Activated T-helper 17 cell treated with anti-CD3 and anti-CD28 coated beads, Interleukin-2, amount 50 U/mL, for 72 hours (primary cell): Measurements from ENCODE around the gene C19orf85. TPM values are rescaled to one million over a fixed set of nuclear protein-coding genes. Genes with fewer than 3 reads are reported as not detected.
"Not testable (repeated sequence)": the region's sequence is repeated elsewhere in the genome, so short reads cannot be mapped to it uniquely, and the experiment has no call there.

ENCODE experiments used
- ATAC-seq: fragments of 150-1000 bp; cut with Tn5 transposase; replicated peaks from 2 replicates; pipeline ENCODE4 v1.10.0; 2021; ENCODE audit warnings: mild to moderate bottlenecking, moderate library complexity
- H3K27ac Mint-ChIP-seq: one replicate; pipeline ENCODE4 v1.8.0; 2022; ENCODE audit warnings: mixed read lengths
- H3K27me3 Mint-ChIP-seq: one replicate; pipeline ENCODE4 v1.8.0; 2022; ENCODE audit warnings: mixed read lengths
- H3K36me3 Mint-ChIP-seq: one replicate; pipeline ENCODE4 v1.8.0; 2022; ENCODE audit warnings: low read depth, mild to moderate bottlenecking, mixed read lengths
- H3K4me1 Mint-ChIP-seq: one replicate; pipeline ENCODE4 v1.8.0; 2022; ENCODE audit warnings: mixed read lengths
- H3K4me3 Mint-ChIP-seq: one replicate; pipeline ENCODE4 v1.8.0; 2022; ENCODE audit warnings: mild to moderate bottlenecking, mixed read lengths
- H3K9me3 Mint-ChIP-seq: one replicate; pipeline ENCODE4 v1.8.0; 2022; ENCODE audit warnings: mixed read lengths
- total RNA-seq, 2 donors: library from RNA; stranded (reverse); gene quantifications; one replicate each; pipeline ENCODE4 v1.2.3, GENCODE V29; 2022

Gene C19orf85
- not detected for total RNA-seq

DNA sequence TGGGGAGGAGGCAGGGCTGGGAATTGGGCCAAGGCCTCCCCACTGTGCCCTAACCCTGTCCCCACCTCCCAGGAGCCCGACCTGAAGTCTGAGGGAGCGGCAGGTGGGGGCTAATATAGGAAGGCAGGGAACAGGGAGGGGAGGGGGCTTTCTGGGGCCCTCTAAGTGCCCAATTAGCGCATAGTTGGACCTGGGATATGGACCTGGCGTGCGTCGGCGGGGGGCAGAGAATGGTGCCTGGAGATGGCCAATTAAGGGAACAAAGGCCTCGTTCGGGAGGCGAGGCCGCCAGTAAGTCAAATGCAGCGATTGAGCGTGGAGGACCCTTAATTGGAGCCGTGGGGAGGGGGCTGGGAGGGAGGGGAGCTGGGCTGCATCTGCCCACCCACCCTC lies at the start of gene C19orf85:
Gene C19orf85, minus strand, starts transcription at position 90 of the 393 bp plus-strand sequence. CDS start 197 bp downstream, outside the sequence.
- no peaks in the 10 kb centered on the region for H3K27me3 Mint-ChIP-seq
- H3K9me3 Mint-ChIP-seq, result no peaks in the 10 kb centered on the region
- ATAC-seq, result no peak
- no peak within 1 kb of the TSS for H3K4me3 Mint-ChIP-seq
- peaks cover 10% of the 10 kb centered on the region for H3K4me1 Mint-ChIP-seq
- no peaks in the 10 kb centered on the region for H3K36me3 Mint-ChIP-seq
- H3K27ac Mint-ChIP-seq, result no peak within 1 kb of the TSS

- ATAC-seq, result no peak
- Mint-ChIP-seq H3K9me3 (no peaks in the 10 kb centered on the region), H3K4me3 (no peak overlapping the region), H3K27me3 (peaks cover 20% of the 10 kb centered on the region), H3K4me1 (peaks cover 6% of the 10 kb centered on the region), H3K27ac (no peak overlapping the region), H3K36me3 (peaks cover 4% of the 10 kb centered on the region)
These were observed 43.6 kb upstream of the C19orf85 start for GRCh38 chr19:55508120-55508519.

DNA sequence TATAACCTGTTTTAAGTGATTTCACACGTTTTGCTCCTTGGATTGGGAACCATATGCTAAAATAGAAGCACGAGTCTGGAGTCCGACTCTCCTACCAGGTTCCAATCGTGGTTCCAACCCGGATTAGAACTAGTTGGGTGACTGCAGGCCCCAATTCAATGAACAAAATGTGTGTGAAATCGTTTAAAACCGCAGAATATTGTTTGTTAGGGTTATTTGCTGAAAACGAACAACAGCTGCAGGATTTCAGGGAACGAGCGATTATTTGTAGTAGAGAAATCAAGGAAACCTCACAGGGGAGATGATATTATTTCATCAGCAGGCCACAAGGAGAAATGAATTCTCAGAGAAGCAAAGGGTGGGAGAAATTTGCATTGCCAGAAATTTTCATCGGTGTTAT lies 40.4 kb upstream of the C19orf85 start:
- ATAC-seq, result no peak
- peaks cover 11% of the 10 kb centered on the region for H3K27me3 Mint-ChIP-seq
- no peak overlapping the region for H3K4me3 Mint-ChIP-seq
- peaks cover 4% of the 10 kb centered on the region for H3K36me3 Mint-ChIP-seq
- H3K9me3 Mint-ChIP-seq, result no peaks in the 10 kb centered on the region
- no peak overlapping the region for H3K27ac Mint-ChIP-seq
- peaks cover 15% of the 10 kb centered on the region for H3K4me1 Mint-ChIP-seq

DNA sequence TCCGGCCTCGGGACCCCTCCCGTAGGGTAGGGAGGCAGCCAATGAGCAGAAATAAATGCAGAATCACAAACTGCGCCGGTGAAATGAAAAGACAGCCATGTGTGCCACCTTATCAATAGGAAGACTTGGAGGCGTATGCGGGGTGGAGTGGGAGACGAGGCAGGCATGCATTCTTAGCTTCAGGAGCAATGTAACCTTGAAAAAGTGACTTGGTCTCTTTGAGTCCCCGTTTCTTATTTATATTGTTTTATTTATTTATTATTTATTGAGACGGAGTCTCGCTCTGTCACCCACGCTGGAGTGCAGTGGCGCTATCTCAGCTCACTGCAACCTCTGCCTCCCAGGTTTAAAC lies 39.7 kb upstream of the C19orf85 start:
- ATAC-seq, result no peak
- Mint-ChIP-seq H3K4me3 (peak overlapping the region; percentile 76), H3K27ac (peak overlapping the region; percentile 73), H3K9me3 (no peaks in the 10 kb centered on the region), H3K36me3 (peaks cover 4% of the 10 kb centered on the region), H3K4me1 (peaks cover 15% of the 10 kb centered on the region), H3K27me3 (peaks cover 10% of the 10 kb centered on the region)

DNA sequence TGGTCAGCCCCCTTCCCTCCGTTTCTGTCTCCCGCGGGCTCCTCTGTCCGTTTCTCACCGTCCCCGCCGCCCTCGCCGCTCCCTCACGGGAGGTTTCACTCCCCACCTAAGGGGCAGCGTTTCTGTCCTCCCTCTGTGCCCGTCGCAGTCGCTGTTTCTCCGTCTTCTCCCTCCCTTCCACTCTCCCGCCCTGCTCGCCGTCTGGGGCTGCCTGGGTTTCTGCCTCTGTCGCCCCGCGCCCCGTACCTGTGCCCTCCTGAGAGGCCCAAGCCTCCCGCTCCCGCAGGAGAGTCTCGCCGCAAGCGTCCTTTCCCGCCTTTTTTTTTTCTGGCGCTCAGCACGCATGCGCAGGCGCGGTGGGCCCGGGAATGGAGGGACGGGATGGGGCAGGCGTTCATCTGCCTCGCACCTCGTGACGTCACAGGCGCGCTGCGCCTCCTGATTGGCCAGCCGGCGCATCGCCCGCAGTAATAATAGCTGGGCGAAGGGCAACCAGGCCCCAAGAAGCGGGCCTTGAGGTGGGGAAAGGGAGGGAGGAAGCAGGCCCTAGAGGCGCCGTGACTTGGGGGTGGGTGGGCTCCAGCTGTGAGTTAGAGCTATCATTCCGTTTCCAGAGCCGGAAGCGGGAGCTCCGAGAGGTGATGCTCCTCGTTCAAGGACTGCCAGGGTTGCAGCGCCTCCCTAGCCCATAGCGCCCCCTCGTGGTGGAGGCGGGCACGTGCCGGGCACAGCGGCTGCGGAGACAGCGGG lies 39.1 kb upstream of the C19orf85 start:
- peaks cover 4% of the 10 kb centered on the region for H3K36me3 Mint-ChIP-seq
- peak overlapping the region; percentile 76 for H3K4me3 Mint-ChIP-seq
- H3K4me1 Mint-ChIP-seq, result peaks cover 15% of the 10 kb centered on the region
- ATAC-seq, result peak; percentile 96
- H3K27me3 Mint-ChIP-seq, result peaks cover 6% of the 10 kb centered on the region
- H3K27ac Mint-ChIP-seq, result peak overlapping the region; percentile 73
- no peaks in the 10 kb centered on the region for H3K9me3 Mint-ChIP-seq

GRCh38 chr19:55503157-55503501 lies 38.6 kb upstream of the C19orf85 start:
- H3K36me3 Mint-ChIP-seq, result peaks cover 4% of the 10 kb centered on the region
- no peak for ATAC-seq
- H3K27ac Mint-ChIP-seq, result peak overlapping the region; percentile 73
- peaks cover 15% of the 10 kb centered on the region for H3K4me1 Mint-ChIP-seq
- H3K9me3 Mint-ChIP-seq, result no peaks in the 10 kb centered on the region
- H3K27me3 Mint-ChIP-seq, result peaks cover 6% of the 10 kb centered on the region
- H3K4me3 Mint-ChIP-seq, result peak overlapping the region; percentile 76

DNA sequence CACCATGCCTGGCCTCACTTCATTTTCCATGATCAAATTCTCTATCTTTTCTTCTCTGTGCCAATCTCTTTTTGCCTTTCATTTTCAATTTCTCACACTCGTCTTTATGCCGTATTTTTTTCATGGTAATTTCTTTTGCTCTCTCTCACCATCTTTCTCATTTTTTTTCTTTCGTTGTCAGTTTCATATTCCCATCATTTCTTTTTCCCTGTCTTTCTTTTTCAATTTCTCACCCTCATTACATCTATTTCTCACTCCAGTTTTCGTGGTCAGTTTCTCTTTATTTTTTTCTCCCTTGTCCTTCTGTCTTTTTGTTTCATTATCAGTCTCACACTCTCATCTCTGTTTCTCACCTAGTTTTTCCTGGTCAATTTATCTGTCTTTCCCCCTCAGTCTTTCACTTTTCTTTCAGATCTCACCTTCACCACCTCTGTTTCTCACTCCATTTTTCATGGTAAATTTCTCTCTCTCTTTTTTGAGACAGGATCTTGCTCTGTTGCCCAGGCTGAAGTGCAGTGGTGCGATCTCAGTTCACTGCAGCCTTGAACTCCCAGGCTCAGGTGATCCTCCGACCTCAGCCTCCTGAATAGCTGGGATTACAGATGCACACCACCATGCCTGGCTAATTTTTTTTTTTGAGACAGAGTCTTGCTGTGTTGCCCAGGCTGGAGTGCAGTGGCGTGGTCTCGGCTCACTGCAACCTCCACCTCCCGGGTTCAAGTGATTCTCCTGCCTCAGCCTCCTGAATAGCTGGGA lies 37.8 kb upstream of the C19orf85 start:
- Mint-ChIP-seq H3K4me3 (no peak overlapping the region), H3K9me3 (no peaks in the 10 kb centered on the region), H3K36me3 (peaks cover 4% of the 10 kb centered on the region), H3K27ac (peak overlapping the region; percentile 9), H3K27me3 (no peaks in the 10 kb centered on the region), H3K4me1 (peaks cover 15% of the 10 kb centered on the region)
- no peak for ATAC-seq

DNA sequence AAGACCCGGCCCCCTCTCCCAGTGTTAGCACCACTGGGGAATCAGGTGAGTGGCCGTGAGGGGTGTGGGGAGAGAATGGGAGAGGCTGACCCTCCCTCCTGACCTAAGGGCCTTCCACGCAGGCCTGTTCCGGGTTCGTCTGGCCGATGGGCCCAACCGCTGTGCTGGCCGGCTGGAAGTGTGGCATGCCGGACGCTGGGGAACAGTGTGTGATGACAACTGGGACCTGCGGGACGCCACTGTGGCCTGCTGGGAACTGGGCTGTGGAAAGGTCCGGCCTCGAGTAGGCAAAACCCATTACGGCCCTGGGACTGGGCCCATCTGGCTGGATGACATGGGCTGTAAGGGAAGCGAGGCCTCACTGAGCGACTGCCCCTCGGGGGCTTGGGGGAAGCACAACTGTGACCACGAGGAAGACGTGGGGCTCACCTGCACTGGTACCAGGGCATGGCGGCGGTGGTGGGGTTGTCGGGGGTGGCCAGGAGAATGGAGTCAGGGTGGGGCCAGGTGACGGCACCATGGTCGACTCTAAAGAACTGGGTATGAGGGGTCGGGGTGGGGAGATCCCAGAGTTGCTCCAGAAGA lies 35.9 kb upstream of the C19orf85 start:
- H3K4me1 Mint-ChIP-seq, result peaks cover 15% of the 10 kb centered on the region
- peaks cover 4% of the 10 kb centered on the region for H3K36me3 Mint-ChIP-seq
- H3K27me3 Mint-ChIP-seq, result no peaks in the 10 kb centered on the region
- H3K4me3 Mint-ChIP-seq, result no peak overlapping the region
- ATAC-seq, result no peak
- H3K9me3 Mint-ChIP-seq, result no peaks in the 10 kb centered on the region
- no peak overlapping the region for H3K27ac Mint-ChIP-seq

- H3K27ac Mint-ChIP-seq, result peak overlapping the region; percentile 70
- H3K27me3 Mint-ChIP-seq, result no peaks in the 10 kb centered on the region
- H3K4me1 Mint-ChIP-seq, result peaks cover 11% of the 10 kb centered on the region
- H3K4me3 Mint-ChIP-seq, result no peak overlapping the region
- no peaks in the 10 kb centered on the region for H3K36me3 Mint-ChIP-seq
- H3K9me3 Mint-ChIP-seq, result no peaks in the 10 kb centered on the region
- no peak for ATAC-seq
These were observed 33.8 kb upstream of the C19orf85 start for GRCh38 chr19:55498246-55498840.

- Mint-ChIP-seq H3K36me3 (no peaks in the 10 kb centered on the region), H3K4me1 (peaks cover 7% of the 10 kb centered on the region), H3K9me3 (no peaks in the 10 kb centered on the region), H3K27me3 (no peaks in the 10 kb centered on the region), H3K27ac (no peak overlapping the region), H3K4me3 (no peak overlapping the region)
- ATAC-seq, result no peak
These were observed 33.2 kb upstream of the C19orf85 start for GRCh38 chr19:55497763-55498162.

DNA sequence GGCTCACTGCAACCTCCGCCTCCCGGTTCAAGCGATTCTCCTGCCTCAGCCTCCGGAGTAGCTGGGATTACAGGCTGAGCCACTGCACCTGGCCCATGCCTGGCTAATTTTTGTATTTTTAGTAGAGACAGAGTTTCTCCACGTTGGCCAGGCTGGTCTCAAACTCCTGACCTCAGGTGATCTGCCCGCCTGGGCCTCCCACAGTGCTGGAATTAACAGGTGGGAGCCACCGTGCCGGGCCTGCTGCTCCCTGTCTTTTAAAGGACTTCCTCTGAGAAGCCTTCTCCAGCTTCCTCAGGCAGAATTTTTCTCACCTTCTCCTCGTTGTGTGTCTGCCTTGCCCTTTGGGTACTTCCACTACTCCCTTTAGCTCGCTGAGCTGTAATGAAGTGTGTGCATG lies 32.3 kb upstream of the C19orf85 start:
- H3K36me3 Mint-ChIP-seq, result not testable (repeated sequence)

DNA sequence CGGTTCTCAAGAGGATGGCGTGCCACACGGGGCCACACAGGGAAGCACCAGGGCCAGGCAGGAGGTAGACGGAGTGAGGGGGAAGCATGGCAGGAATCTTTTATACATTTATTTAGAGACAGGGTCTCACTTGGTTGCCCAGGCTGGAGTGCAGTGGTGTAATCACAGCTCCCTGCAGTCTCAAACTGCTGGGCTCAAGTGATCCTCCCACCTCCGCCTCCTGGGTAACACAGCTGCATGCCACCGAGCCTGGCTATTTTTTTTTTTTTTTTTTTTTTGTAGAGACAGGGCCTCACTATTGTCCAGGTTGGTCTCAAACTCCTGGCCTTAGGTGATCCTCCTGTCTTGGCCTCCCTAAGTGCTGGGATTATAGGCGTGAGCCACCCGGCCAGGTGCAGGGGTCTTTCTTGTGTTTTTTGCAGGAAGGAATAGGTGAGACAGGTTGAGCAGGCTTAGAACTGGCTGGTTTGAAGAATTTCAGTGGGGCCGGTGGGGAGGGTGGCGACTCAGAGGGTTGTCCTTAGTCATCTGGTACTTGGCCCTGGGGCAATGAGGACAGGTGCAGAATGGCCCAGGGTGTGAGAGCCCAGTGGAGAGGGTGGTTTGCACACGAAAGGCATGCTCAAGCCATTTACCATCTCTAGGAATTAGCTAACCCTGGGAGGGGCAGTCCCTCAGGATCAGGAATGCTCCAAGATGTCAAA lies 31.2 kb upstream of the C19orf85 start:
- H3K27me3 Mint-ChIP-seq, result peaks cover 4% of the 10 kb centered on the region
- no peaks in the 10 kb centered on the region for H3K4me1 Mint-ChIP-seq
- no peak overlapping the region for H3K4me3 Mint-ChIP-seq
- H3K9me3 Mint-ChIP-seq, result no peaks in the 10 kb centered on the region
- no peak for ATAC-seq
- no peaks in the 10 kb centered on the region for H3K36me3 Mint-ChIP-seq
- no peak overlapping the region for H3K27ac Mint-ChIP-seq

More for the DNA sequence above, 32.3 kb upstream of the C19orf85 start:
- not testable (repeated sequence) for H3K27me3 Mint-ChIP-seq, H3K27ac Mint-ChIP-seq, H3K4me1 Mint-ChIP-seq, H3K4me3 Mint-ChIP-seq, H3K9me3 Mint-ChIP-seq, ATAC-seq

GRCh38 chr19:55494172-55494761 lies 29.7 kb upstream of the C19orf85 start:
- Mint-ChIP-seq H3K27me3 (peaks cover 4% of the 10 kb centered on the region), H3K36me3 (no peaks in the 10 kb centered on the region), H3K4me3 (peak overlapping the region; percentile 5), H3K4me1 (no peaks in the 10 kb centered on the region), H3K9me3 (no peaks in the 10 kb centered on the region), H3K27ac (no peak overlapping the region)
- peak; percentile 39 for ATAC-seq

GRCh38 chr19:55493645-55494171 lies 29.2 kb upstream of the C19orf85 start:
- Mint-ChIP-seq H3K4me1 (no peaks in the 10 kb centered on the region), H3K9me3 (no peaks in the 10 kb centered on the region), H3K27me3 (peaks cover 4% of the 10 kb centered on the region), H3K36me3 (no peaks in the 10 kb centered on the region), H3K27ac (no peak overlapping the region), H3K4me3 (no peak overlapping the region)
- no peak for ATAC-seq
